ENCODE results near the gene ST7. TPM values are rescaled to one million over a fixed set of nuclear protein-coding genes. Genes with fewer than 3 reads are reported as not detected.

The ST7 gene
- total RNA-seq, 1 donor from 2014 or later, result 5.5 TPM

- Mint-ChIP-seq H3K27me3 (peaks cover 1% of the 10 kb centered on the region), H3K4me1 (peaks cover 1% of the 10 kb centered on the region), H3K9me3 (peaks cover 2% of the 10 kb centered on the region), H3K4me3 (no peak overlapping the region), H3K36me3 (ENCODE audit: low read depth) (no peaks in the 10 kb centered on the region), H3K27ac (no peak overlapping the region)
- DNase-seq, result no peak
- intact Hi-C loops (cut with micrococcal nuclease), result no loop called here
These were observed 116.1 kb downstream of the ST7 start for GRCh38 chr7:117069379-117069778.

GRCh38 chr7:117071551-117071950 lies 118.2 kb downstream of the ST7 start:
- no peak for DNase-seq
- Mint-ChIP-seq H3K4me1 (peaks cover 1% of the 10 kb centered on the region), H3K27ac (no peak overlapping the region), H3K9me3 (peaks cover 3% of the 10 kb centered on the region), H3K36me3 (ENCODE audit: low read depth) (no peaks in the 10 kb centered on the region), H3K4me3 (no peak overlapping the region), H3K27me3 (peaks cover 1% of the 10 kb centered on the region)
- intact Hi-C loops (cut with micrococcal nuclease), result no loop called here

GRCh38 chr7:117072620-117073118 lies 119.4 kb downstream of the ST7 start:
- H3K9me3 Mint-ChIP-seq, result peaks cover 3% of the 10 kb centered on the region
- DNase-seq, result no peak
- H3K4me3 Mint-ChIP-seq, result no peak overlapping the region
- no peak overlapping the region for H3K27ac Mint-ChIP-seq
- no peaks in the 10 kb centered on the region for H3K36me3 Mint-ChIP-seq (ENCODE audit: low read depth)
- peaks cover 1% of the 10 kb centered on the region for H3K4me1 Mint-ChIP-seq
- H3K27me3 Mint-ChIP-seq, result peaks cover 1% of the 10 kb centered on the region
- intact Hi-C loops (cut with micrococcal nuclease), result no loop called here

- H3K27me3 Mint-ChIP-seq, result peaks cover 1% of the 10 kb centered on the region
- H3K4me1 Mint-ChIP-seq, result no peaks in the 10 kb centered on the region
- no peak overlapping the region for H3K27ac Mint-ChIP-seq
- H3K36me3 Mint-ChIP-seq (ENCODE audit: low read depth), result no peaks in the 10 kb centered on the region
- DNase-seq, result no peak
- intact Hi-C loops (cut with micrococcal nuclease), result no loop called here
- H3K4me3 Mint-ChIP-seq, result no peak overlapping the region
- H3K9me3 Mint-ChIP-seq, result peaks cover 3% of the 10 kb centered on the region
These were observed 121.1 kb downstream of the ST7 start for GRCh38 chr7:117074378-117074777.

- no peak overlapping the region for H3K27ac Mint-ChIP-seq
- H3K36me3 Mint-ChIP-seq (ENCODE audit: low read depth), result no peaks in the 10 kb centered on the region
- intact Hi-C loops (cut with micrococcal nuclease), result no loop called here
- no peaks in the 10 kb centered on the region for H3K4me1 Mint-ChIP-seq
- no peak for DNase-seq
- peaks cover 3% of the 10 kb centered on the region for H3K9me3 Mint-ChIP-seq
- H3K27me3 Mint-ChIP-seq, result peaks cover 1% of the 10 kb centered on the region
- H3K4me3 Mint-ChIP-seq, result no peak overlapping the region
These were observed 122.6 kb downstream of the ST7 start for GRCh38 chr7:117075934-117076333.

- Mint-ChIP-seq H3K9me3 (peaks cover 3% of the 10 kb centered on the region), H3K27ac (no peak overlapping the region), H3K36me3 (ENCODE audit: low read depth) (no peaks in the 10 kb centered on the region), H3K4me1 (no peaks in the 10 kb centered on the region), H3K4me3 (no peak overlapping the region), H3K27me3 (peaks cover 1% of the 10 kb centered on the region)
- DNase-seq, result no peak
- intact Hi-C loops (cut with micrococcal nuclease), result no loop called here
These were observed 123.2 kb downstream of the ST7 start for GRCh38 chr7:117076426-117076943.

- no peak for DNase-seq
- intact Hi-C loops (cut with micrococcal nuclease), result no loop called here
- H3K36me3 Mint-ChIP-seq (ENCODE audit: low read depth), result no peaks in the 10 kb centered on the region
- H3K4me3 Mint-ChIP-seq, result no peak overlapping the region
- no peak overlapping the region for H3K27ac Mint-ChIP-seq
- H3K4me1 Mint-ChIP-seq, result no peaks in the 10 kb centered on the region
- H3K9me3 Mint-ChIP-seq, result peaks cover 3% of the 10 kb centered on the region
- H3K27me3 Mint-ChIP-seq, result no peaks in the 10 kb centered on the region
These were observed 124.4 kb downstream of the ST7 start for GRCh38 chr7:117077658-117078057.

GRCh38 chr7:117082647-117083046 lies 129.3 kb downstream of the ST7 start:
- H3K9me3 Mint-ChIP-seq, result no peaks in the 10 kb centered on the region
- no peak overlapping the region for H3K27ac Mint-ChIP-seq
- H3K4me1 Mint-ChIP-seq, result peaks cover 6% of the 10 kb centered on the region
- no peak for DNase-seq
- H3K36me3 Mint-ChIP-seq (ENCODE audit: low read depth), result no peaks in the 10 kb centered on the region
- intact Hi-C loops (cut with micrococcal nuclease), result no loop called here
- peaks cover 8% of the 10 kb centered on the region for H3K27me3 Mint-ChIP-seq
- H3K4me3 Mint-ChIP-seq, result no peak overlapping the region

- Mint-ChIP-seq H3K27ac (no peak overlapping the region), H3K27me3 (peaks cover 8% of the 10 kb centered on the region), H3K4me1 (peaks cover 10% of the 10 kb centered on the region), H3K9me3 (no peaks in the 10 kb centered on the region), H3K36me3 (ENCODE audit: low read depth) (no peaks in the 10 kb centered on the region), H3K4me3 (no peak overlapping the region)
- DNase-seq, result no peak
- intact Hi-C loops (cut with micrococcal nuclease), result no loop called here
These were observed 130.3 kb downstream of the ST7 start for GRCh38 chr7:117083648-117084047.

- H3K9me3 Mint-ChIP-seq, result no peaks in the 10 kb centered on the region
- intact Hi-C loops (cut with micrococcal nuclease), result no loop called here
- peaks cover 10% of the 10 kb centered on the region for H3K4me1 Mint-ChIP-seq
- no peak overlapping the region for H3K4me3 Mint-ChIP-seq
- peaks cover 8% of the 10 kb centered on the region for H3K27me3 Mint-ChIP-seq
- H3K27ac Mint-ChIP-seq, result no peak overlapping the region
- H3K36me3 Mint-ChIP-seq (ENCODE audit: low read depth), result no peaks in the 10 kb centered on the region
- DNase-seq, result no peak
These were observed 131.0 kb downstream of the ST7 start for GRCh38 chr7:117084286-117084685.

GRCh38 chr7:117085275-117085674 lies 132.0 kb downstream of the ST7 start:
- no peak for DNase-seq
- H3K4me1 Mint-ChIP-seq, result peaks cover 10% of the 10 kb centered on the region
- no peak overlapping the region for H3K27ac Mint-ChIP-seq
- no peaks in the 10 kb centered on the region for H3K36me3 Mint-ChIP-seq (ENCODE audit: low read depth)
- H3K4me3 Mint-ChIP-seq, result no peak overlapping the region
- H3K9me3 Mint-ChIP-seq, result no peaks in the 10 kb centered on the region
- intact Hi-C loops (cut with micrococcal nuclease), result no loop called here
- H3K27me3 Mint-ChIP-seq, result peaks cover 8% of the 10 kb centered on the region

- no peaks in the 10 kb centered on the region for H3K9me3 Mint-ChIP-seq
- intact Hi-C loops (cut with micrococcal nuclease), result no loop called here
- H3K4me1 Mint-ChIP-seq, result peaks cover 10% of the 10 kb centered on the region
- no peak overlapping the region for H3K4me3 Mint-ChIP-seq
- H3K27me3 Mint-ChIP-seq, result peaks cover 8% of the 10 kb centered on the region
- no peaks in the 10 kb centered on the region for H3K36me3 Mint-ChIP-seq (ENCODE audit: low read depth)
- no peak overlapping the region for H3K27ac Mint-ChIP-seq
- DNase-seq, result no peak
These were observed 132.6 kb downstream of the ST7 start for GRCh38 chr7:117085769-117086463.

- Mint-ChIP-seq H3K4me1 (peaks cover 10% of the 10 kb centered on the region), H3K36me3 (ENCODE audit: low read depth) (no peaks in the 10 kb centered on the region), H3K27me3 (peaks cover 8% of the 10 kb centered on the region), H3K27ac (no peak overlapping the region), H3K4me3 (no peak overlapping the region), H3K9me3 (no peaks in the 10 kb centered on the region)
- intact Hi-C loops (cut with micrococcal nuclease), result no loop called here
- no peak for DNase-seq
These were observed 133.5 kb downstream of the ST7 start for GRCh38 chr7:117086788-117087187.

- Mint-ChIP-seq H3K27me3 (peaks cover 8% of the 10 kb centered on the region), H3K4me3 (no peak overlapping the region), H3K27ac (no peak overlapping the region)
These were observed 134.5 kb downstream of the ST7 start for GRCh38 chr7:117087639-117088396.

More at GRCh38 chr7:117087639-117088396, 134.5 kb downstream of the ST7 start:
- intact Hi-C loops (cut with micrococcal nuclease), result no loop called here
- Mint-ChIP-seq H3K4me1 (peaks cover 10% of the 10 kb centered on the region), H3K36me3 (ENCODE audit: low read depth) (no peaks in the 10 kb centered on the region), H3K9me3 (no peaks in the 10 kb centered on the region)
- no peak for DNase-seq

Data from activated CD4-positive, alpha-beta T cell treated with anti-CD3 and anti-CD28 coated beads, Interleukin-2, amount 10 ng/mL, durations not matched to agents 24 days and 14 days (primary cell).